ENCODE measurements around the gene SLC25A39.

Gene SLC25A39

GRCh38 chr17:44272321-44272951 is 52.2 kb downstream of the SLC25A39 start:
- no peak for DNase-seq
